CD4-positive, alpha-beta T cell treated with Interleukin-4 for 1 hour (primary cell): ENCODE results near the gene PTBP2.

ENCODE experiments used
- DNase-seq, 2 donors: peaks; one replicate each; pipeline ENCODE4 v3.0.0-alpha.2; 2020 to 2022

The PTBP2 gene, protein sequence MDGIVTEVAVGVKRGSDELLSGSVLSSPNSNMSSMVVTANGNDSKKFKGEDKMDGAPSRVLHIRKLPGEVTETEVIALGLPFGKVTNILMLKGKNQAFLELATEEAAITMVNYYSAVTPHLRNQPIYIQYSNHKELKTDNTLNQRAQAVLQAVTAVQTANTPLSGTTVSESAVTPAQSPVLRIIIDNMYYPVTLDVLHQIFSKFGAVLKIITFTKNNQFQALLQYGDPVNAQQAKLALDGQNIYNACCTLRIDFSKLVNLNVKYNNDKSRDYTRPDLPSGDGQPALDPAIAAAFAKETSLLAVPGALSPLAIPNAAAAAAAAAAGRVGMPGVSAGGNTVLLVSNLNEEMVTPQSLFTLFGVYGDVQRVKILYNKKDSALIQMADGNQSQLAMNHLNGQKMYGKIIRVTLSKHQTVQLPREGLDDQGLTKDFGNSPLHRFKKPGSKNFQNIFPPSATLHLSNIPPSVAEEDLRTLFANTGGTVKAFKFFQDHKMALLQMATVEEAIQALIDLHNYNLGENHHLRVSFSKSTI

DNA sequence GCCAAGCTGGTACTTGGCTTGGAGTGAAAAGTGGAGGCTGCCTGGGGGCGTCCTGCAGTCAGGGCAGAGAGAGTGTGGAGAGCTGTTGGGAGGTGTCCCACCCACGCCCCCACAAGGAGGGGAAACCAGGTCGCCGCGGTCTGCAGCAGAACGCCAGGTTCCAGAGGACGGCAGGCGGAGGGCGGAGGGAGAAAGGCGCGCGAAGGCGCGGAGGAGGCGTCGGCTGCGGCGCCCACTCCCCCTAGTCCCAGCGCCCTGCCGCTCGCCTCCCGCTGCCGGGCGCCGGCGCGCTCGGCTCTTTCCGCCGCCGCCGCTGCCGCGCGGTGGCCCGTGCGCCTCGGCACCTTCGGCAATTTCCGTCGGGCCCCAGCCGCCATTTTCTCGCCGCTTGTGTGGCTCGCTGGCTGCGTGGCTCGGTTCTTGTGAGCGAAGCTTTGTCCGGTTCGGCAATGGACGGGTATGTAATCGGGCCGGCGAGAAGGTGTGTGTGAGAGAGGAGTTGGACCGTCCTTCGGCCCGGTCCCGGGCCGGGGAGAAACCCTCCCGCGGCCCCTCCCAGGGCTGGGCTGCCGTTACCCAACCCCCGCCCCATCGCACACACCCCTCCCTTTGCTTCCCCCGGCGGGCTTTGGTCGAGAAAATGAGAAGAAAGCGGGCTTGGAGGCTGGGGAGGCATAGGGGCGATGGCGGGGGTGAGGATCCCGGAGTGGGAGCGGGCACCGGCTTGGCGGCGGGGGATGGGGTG is at the start of gene PTBP2:
PTBP2 (plus strand) TSS at position 369 of the 745 bp plus-strand sequence; CDS start at position 450, 81 bp downstream.
- DNase-seq = peak; percentile 80 to 84

DNA sequence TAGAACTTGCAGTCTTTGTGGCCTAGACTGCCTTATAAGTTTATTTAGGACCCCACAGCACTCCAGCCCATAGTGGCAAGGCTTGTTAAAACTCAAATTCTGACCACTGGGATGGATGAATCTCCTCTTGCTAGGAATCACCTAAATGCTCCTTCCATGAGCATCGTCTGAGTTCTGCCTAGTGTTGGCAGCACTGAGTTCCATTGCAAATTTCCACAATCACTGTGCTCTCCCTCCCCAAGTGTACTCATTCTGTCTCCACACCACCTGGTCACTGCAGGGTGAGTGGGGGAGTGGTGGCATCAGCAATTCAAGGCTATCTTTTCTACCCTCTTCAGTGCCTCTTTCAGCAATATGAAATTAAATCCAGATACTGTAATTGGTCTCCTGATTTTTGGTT is 46.7 kb upstream of the PTBP2 start:
- no peak for DNase-seq

GRCh38 chr1:96682056-96682455 is 39.5 kb upstream of the PTBP2 start:
- DNase-seq = no peak

GRCh38 chr1:96683931-96684330 is 37.7 kb upstream of the PTBP2 start:
- no peak for DNase-seq

GRCh38 chr1:96684744-96685143 is 36.8 kb upstream of the PTBP2 start:
- DNase-seq = no peak

DNA sequence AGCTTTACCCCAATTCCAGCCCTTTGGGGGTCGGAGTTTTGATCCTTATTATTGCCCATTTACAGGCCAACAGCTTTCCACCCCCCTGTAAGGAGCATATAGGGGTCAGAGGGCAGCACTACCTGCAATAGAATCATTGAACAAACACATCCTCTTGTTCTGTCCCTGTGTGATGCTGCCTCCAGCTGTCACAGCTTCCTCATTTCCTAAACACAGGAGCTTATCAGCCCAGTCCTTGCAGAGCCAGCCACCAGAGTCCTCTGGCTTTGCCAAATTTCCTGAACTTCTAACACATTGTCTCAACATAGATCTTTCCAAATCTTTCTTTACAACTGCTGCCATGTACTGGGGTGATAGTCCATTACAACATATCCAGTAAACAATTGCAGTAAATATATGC is 32.8 kb upstream of the PTBP2 start:
- DNase-seq = no peak

- no peak for DNase-seq
Measured at GRCh38 chr1:96695954-96696353, 25.6 kb upstream of the PTBP2 start.

DNA sequence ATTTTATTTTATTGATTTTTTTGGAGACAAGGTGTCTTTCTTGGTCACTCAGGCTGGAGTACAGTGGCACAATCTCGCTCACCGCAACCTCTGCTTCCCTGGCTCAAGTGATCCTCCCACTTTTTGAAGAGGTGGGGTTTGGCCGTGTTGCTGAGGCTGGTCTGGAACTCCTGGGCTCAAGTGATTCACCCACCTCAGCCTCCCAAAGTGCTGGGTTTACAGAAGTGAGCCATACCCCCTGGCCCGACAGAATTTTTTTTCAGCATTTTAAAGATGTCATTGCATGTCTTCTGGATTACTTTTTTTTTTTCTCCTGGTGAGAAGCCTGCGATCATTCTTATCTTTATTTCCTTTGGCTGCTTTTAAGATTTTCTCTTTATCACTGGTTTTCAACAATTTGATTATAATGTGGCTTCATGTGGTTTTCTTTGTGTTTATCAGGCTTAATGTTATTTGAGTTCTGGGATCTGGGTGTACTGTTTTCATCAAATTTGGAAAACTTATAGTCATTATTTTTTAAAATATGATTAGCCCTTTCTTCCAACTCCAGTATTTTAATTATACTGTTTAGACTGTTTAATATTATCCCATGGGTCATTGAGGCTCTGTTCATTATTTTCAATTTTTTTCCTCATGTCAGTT is 23.1 kb upstream of the PTBP2 start:
- DNase-seq = no peak

- DNase-seq = no peak
Measured at GRCh38 chr1:96703186-96703585, 18.4 kb upstream of the PTBP2 start.

DNA sequence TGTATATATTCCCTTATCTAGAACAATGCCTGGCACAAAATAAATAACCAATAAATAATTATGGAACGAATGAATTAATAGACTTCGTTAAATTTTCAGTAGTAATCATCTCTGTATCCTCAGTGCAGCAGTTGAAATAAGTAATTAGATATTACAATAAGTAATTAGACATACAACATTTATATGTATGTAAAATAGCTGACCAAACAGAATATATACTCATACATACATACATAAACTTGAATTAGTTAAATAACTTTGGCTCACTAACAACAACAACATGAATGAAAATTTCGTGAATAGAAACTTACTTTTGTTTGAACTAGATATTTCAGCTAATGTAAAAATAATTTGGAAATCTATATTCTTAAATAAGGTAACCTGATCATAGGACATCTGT is 14.6 kb upstream of the PTBP2 start:
- no peak for DNase-seq

DNA sequence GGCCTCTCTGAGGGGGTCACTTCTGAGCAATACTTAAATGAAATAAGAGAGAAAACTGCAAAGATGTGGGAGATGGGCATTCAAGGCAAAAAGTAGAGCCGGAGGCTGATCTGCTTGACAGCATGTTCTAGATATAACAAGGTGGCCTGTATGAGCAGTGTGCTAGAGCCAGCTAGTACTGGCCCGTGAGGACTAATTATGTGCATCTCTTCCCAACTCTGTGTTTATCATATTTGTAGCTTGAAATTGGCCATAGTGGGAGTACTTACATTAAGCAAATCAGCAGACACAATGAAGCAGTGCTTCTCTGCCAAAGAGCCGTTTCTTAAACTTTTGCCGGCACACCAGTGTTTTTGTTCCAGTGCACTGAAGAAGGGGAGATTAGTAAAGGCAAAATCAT is 13.1 kb upstream of the PTBP2 start:
- DNase-seq = no peak

GRCh38 chr1:96710708-96711477 is 10.7 kb upstream of the PTBP2 start:
- no peak for DNase-seq

DNA sequence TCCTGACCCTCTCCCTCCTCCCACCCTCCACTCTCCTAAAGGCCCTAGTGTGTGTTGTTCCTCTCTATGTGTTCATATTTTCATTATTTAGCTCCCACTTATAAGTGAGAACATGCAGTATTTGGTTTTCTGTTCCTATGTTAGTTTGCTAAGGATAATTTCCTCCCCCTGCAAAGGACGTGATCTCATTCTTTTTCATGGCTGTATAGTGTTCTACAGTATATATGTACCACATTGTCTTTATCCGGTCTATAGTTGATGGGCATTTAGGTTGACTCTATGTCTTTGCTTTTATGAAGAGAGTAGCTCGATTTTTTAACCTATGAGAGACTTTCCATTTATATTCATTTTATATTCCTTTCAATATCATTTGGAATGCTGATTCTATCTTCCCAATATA is 7.9 kb upstream of the PTBP2 start:
- DNase-seq = no peak

- DNase-seq = no peak
Measured at GRCh38 chr1:96714881-96715280, 6.7 kb upstream of the PTBP2 start.

DNA sequence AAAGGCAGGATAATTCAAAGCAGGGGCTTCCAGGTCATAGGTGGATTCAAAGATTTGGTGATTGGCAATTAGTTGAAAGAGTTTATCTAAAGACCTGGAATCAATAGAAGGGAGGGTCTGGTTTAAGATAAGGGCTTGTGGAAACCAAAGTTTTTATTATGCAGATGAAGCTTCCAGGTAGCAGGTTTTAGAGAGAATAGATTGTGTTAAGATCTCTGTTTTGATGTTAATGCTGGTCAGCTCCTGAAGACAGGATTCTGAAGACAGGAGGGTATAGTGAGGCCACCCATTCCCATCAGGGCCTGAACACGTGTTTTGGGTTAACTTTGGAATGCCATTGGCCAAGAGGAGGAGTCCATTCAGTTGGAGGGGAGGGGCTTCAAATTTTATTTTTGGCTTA is 6.1 kb upstream of the PTBP2 start:
- DNase-seq = no peak

DNA sequence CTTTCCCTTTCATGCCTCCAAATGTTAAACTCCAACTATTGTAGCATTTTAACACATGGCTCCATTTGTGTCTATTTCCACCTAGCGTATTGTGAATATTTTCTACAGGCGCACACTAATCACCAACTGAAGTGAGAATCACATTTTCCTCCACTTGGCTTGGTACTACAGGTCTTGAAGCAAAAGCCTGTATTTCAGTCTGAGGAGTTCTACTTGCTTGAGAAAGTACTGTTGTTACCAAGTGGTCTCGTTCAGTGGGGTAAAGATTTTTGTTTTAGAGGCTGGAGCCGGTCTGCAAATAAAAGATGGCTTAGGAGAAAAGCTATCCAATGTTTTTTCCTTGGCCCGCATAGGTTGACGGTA is 550 bp upstream of the PTBP2 start:
- DNase-seq = no peak

DNA sequence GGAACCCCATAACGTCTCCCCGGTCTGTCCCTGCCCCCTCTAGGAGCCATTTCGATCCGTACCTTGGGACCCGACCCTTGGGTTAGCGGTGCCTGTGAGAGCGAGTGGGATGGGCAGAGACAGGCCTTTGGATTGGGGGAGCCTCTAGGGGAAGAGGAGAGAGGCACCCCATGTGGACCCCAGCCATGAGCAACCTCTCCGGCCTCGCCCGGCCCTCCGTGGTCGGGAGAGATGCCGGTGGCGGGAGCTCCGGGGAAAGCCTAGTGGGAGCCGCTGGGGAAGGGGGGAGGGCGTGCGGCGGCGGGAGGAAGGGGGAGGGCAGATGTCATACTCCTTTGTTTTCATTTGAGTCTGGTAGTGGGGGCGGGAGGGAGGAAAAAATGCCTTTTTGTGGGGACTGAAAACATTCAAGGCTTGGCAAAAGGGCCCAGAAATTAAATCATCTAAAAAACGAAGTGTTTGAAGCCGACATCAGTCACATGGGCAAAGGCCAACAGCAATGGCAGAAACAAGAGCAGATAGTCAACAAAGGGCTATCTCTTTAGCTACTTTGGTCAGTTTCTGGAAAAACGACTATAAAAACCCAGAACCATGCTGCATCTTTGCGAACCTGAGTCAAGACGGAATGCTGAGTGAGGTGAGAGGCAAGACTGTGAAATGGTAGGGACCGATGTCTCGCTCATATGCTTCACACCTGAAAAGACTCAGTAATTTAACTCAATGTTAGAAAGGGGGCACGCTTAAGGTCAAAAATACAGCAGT is 758 bp downstream of the PTBP2 start:
- no peak for DNase-seq

- no peak for DNase-seq
Measured at GRCh38 chr1:96722958-96723357, 1.4 kb downstream of the PTBP2 start.

GRCh38 chr1:96723377-96723776 is 1.8 kb downstream of the PTBP2 start:
- no peak for DNase-seq

- no peak for DNase-seq
Measured at GRCh38 chr1:96723936-96724335, 2.4 kb downstream of the PTBP2 start.

DNA sequence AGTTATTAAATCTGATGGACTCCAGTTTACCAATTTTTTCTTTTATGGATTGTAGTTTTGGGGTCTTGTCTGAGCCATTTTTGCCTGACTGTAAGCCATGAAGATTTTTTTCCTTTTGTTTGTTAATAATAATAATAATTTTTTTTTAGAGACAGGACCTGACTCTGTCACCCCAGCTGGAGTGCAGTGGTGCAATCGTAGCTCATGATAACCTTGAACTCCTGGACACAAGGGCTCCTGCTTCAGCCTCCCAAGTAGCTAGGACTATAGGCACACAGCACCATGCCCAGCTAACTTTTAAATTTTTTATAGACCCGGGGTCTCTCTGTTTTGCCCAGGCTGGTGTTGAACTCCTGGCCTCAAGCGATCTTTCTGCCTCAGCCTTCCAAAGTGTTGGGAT is 6.3 kb downstream of the PTBP2 start:
- DNase-seq = no peak
